Astrocyte (in vitro differentiated cells and primary cell): ENCODE measurements around the gene ZNF648.

Experiments used
- EZH2 ChIP-seq: IDR thresholded peaks from 2 replicates; pipeline ENCODE4 v1.6.1; 2012; ENCODE audit warnings: mild to moderate bottlenecking, low read length, inconsistent platforms; ENCODE audit not compliant: insufficient read depth
- TF ChIP-seq, protein P1 (sequence below): IDR thresholded peaks from 2 replicates; pipeline ENCODE4 v1.5.1; 2011; ENCODE audit warnings: low read depth, mild to moderate bottlenecking, inconsistent platforms, low read length, moderate library complexity; ENCODE audit not compliant: insufficient read depth

DNA sequence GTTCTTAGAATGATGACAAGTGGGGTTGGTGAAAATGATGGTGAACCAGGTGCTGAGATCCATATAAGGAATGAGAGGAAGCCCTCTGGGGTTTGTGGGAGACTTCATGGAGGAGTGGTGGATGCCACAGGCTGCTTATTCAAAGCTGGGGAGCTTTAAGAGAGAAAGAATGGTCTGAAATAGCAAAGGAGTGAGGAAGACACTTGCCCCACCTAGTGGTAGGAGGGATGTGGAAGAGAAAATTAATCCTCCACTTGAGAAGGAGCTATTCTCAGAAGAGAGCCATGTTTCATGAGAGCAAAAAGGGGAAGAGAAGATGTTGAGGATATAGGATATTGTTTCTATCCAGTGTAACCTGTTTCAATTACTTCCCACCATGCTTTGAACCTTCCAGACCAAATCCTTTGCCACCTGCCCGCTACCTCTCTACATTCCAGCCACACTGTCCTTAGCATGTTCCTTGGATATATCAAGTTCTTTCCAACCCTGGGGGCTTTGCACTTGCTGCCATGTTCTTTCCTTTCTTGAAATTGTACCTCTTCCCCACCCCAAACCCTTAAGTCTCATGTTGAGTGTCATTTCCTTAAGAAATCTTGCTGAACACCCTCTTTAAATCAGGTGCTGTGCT lies 19.6 kb upstream of the ZNF648 start:
- TF ChIP-seq, protein P1, sequence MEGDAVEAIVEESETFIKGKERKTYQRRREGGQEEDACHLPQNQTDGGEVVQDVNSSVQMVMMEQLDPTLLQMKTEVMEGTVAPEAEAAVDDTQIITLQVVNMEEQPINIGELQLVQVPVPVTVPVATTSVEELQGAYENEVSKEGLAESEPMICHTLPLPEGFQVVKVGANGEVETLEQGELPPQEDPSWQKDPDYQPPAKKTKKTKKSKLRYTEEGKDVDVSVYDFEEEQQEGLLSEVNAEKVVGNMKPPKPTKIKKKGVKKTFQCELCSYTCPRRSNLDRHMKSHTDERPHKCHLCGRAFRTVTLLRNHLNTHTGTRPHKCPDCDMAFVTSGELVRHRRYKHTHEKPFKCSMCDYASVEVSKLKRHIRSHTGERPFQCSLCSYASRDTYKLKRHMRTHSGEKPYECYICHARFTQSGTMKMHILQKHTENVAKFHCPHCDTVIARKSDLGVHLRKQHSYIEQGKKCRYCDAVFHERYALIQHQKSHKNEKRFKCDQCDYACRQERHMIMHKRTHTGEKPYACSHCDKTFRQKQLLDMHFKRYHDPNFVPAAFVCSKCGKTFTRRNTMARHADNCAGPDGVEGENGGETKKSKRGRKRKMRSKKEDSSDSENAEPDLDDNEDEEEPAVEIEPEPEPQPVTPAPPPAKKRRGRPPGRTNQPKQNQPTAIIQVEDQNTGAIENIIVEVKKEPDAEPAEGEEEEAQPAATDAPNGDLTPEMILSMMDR, result peak; percentile 61
- TF ChIP-seq EZH2, result no peak
